ENCODE results near the gene GPRC5D. TPM values are rescaled to one million over a fixed set of nuclear protein-coding genes. Genes with fewer than 3 reads are reported as not detected.

Gene GPRC5D
- total and polyA plus RNA-seq, 12 donors, result 0.04 TPM; not detected in 11

GRCh38 chr12:12919666-12920435, 32.1 kb downstream of the GPRC5D start:
- H3K4me1 ChIP-seq, result peaks cover 0 to 24% (median 8%) of the 10 kb centered on the region in 9 donors
- intact Hi-C loops (cut with DNase I), result loop anchor here in 9 of 10 donors (1.0 to 10.0 kb wide), 12 partner anchors 62 to 315 kb away; no protein-coding TSS in a partner anchor
- no peak for DNase-seq
- no peak overlapping the region for H3K4me3 ChIP-seq
- no peaks in the 10 kb centered on the region for H3K9me3 ChIP-seq
- H3K27me3 ChIP-seq, result peaks cover 0 to 3% (median 0%) of the 10 kb centered on the region in 7 donors
- no peak for ATAC-seq
- no peak overlapping the region for H3K27ac ChIP-seq
- TF ChIP-seq CTCF (IDR thresholded peaks at IDR 0.05), result no peak
- H3K36me3 ChIP-seq, result no peaks in the 10 kb centered on the region
- WGBS, 2 donors, result 73 to 80% methylated on average over 5 of the region's 5 CpGs

GRCh38 chr12:12918781-12919389, 33.1 kb downstream of the GPRC5D start:
- Histone ChIP-seq H3K4me3 (no peak overlapping the region), H3K36me3 (no peaks in the 10 kb centered on the region), H3K27me3 (peaks cover 0 to 3% (median 0%) of the 10 kb centered on the region in 7 donors), H3K4me1 (peaks cover 0 to 24% (median 8%) of the 10 kb centered on the region in 9 donors), H3K9me3 (no peaks in the 10 kb centered on the region), H3K27ac (no peak overlapping the region)
- DNase-seq (no peak), ATAC-seq (no peak)
- no peak for TF ChIP-seq CTCF (IDR thresholded peaks at IDR 0.05)
- intact Hi-C loops (cut with DNase I), result loop anchor here in 9 of 10 donors (1.0 to 10.0 kb wide), 12 partner anchors 63 to 316 kb away; no protein-coding TSS in a partner anchor
- 75 to 78% methylated on average over 6 of the region's 6 CpGs for WGBS, 2 donors

GRCh38 chr12:12917517-12917916, 34.5 kb downstream of the GPRC5D start:
- intact Hi-C loops (cut with DNase I), result loop anchor here (2.0 to 10.0 kb wide), 14 partner anchors 57 to 317 kb away; no protein-coding TSS in a partner anchor
- ATAC-seq (no peak), DNase-seq (no peak)
- Histone ChIP-seq H3K4me3 (no peak overlapping the region), H3K9me3 (no peaks in the 10 kb centered on the region), H3K27ac (no peak overlapping the region), H3K36me3 (no peaks in the 10 kb centered on the region), H3K4me1 (peaks cover 0 to 23% (median 8%) of the 10 kb centered on the region in 9 donors), H3K27me3 (peaks cover 0 to 3% (median 0%) of the 10 kb centered on the region in 7 donors)
- TF ChIP-seq CTCF (IDR thresholded peaks at IDR 0.05), result no peak
- WGBS, 2 donors, result 94 to 98% methylated on average over 2 of the region's 2 CpGs

GRCh38 chr12:12916135-12916944, 35.6 kb downstream of the GPRC5D start:
- H3K27me3 ChIP-seq, result peaks cover 0 to 3% (median 0%) of the 10 kb centered on the region in 7 donors
- H3K9me3 ChIP-seq, result no peaks in the 10 kb centered on the region
- peak; percentile 87 to 97 (median 95) for ATAC-seq
- WGBS, 2 donors, result 20 to 24% methylated on average over 19 of the region's 19 CpGs
- peak; percentile 94 to 99 (median 98) for TF ChIP-seq CTCF (IDR thresholded peaks at IDR 0.05)
- H3K36me3 ChIP-seq, result no peaks in the 10 kb centered on the region
- H3K4me3 ChIP-seq, result peak overlapping the region in 5 of 10 donors; percentile 16 to 32 (median 19)
- intact Hi-C loops (cut with DNase I), result loop anchor here (1.0 to 10.0 kb wide), 17 partner anchors 58 to 318 kb away; no protein-coding TSS in a partner anchor
- peak overlapping the region in 8 of 10 donors; percentile 12 to 51 (median 35) for H3K27ac ChIP-seq
- H3K4me1 ChIP-seq, result peaks cover 0 to 19% (median 8%) of the 10 kb centered on the region in 9 donors
- peak; percentile 85 to 87 for DNase-seq

Data from heart right ventricle (tissue), 16 donors.